ENCODE measurements around the gene NTN4.

- TF ChIP-seq POLR2AphosphoS5 (IDR thresholded peaks at IDR 0.05; ENCODE audit: low read depth, low read length) (no peak), POLR2A (IDR thresholded peaks at IDR 0.05; ENCODE audit: low read depth, low read length) (no peak), TAF1 (IDR thresholded peaks at IDR 0.05; ENCODE audit: borderline replicate concordance, low read depth, low read length) (no peak)
Observed at GRCh38 chr12:95608252-95609033, 182.1 kb downstream of the NTN4 start.

All from GM12892 (cell line).